ENCODE measurements around the gene SMS.

- TF ChIP-seq CREBL2 (CRISPR knock-in tag; IDR thresholded peaks at IDR 0.05; ENCODE audit: borderline replicate concordance): no peak
- no peak for TF ChIP-seq ZNF503 (CRISPR knock-in tag; IDR thresholded peaks at IDR 0.05)
- no peak for TF ChIP-seq ZNF790 (CRISPR knock-in tag; IDR thresholded peaks at IDR 0.05; ENCODE audit: borderline replicate concordance)
- no peak for TF ChIP-seq EZH2 (conservative IDR thresholded peaks at IDR 0.05; ENCODE audit: low read depth, low read length)
- TF ChIP-seq YY1 (IDR thresholded peaks at IDR 0.05; ENCODE audit: insufficient read depth, insufficient replicate concordance, low read depth, low read length): no peak
- no peak for TF ChIP-seq POLR2AphosphoS5 (IDR thresholded peaks at IDR 0.05; ENCODE audit: low read depth, low read length)
- TF ChIP-seq TAF1 (CRISPR knock-in tag; IDR thresholded peaks at IDR 0.05): no peak
- TF ChIP-seq KDM1A (CRISPR knock-in tag; IDR thresholded peaks at IDR 0.05): no peak
- TF ChIP-seq SMC3 (IDR thresholded peaks at IDR 0.05; ENCODE audit: low read length): no peak
These were observed 96.7 kb downstream of the SMS start for GRCh38 chrX:22037225-22037624.

Measured in HepG2 (cell line).